Large intestine (tissue), 3 donors: Measurements from ENCODE around the gene NEK11. TPM values are rescaled to one million over a fixed set of nuclear protein-coding genes. Genes with fewer than 3 reads are reported as not detected.

ENCODE experiments used
- DNase-seq, 2 donors: peaks; one replicate each; pipeline versions ENCODE4 v3.0.0 to v3.0.0-alpha.2; 2013
- H3K27ac ChIP-seq: one replicate; pipeline ENCODE4 v1.5.1; 2013; ENCODE audit warnings: low read length
- H3K27me3 ChIP-seq: 2 replicates; pipeline ENCODE4 v1.6.1; 2013; ENCODE audit warnings: low read length; ENCODE audit not compliant: control insufficient read depth, insufficient read depth
- H3K36me3 ChIP-seq: 2 replicates; pipeline ENCODE4 v1.6.1; 2013; ENCODE audit warnings: low read length; ENCODE audit not compliant: control insufficient read depth, insufficient read depth
- H3K4me1 ChIP-seq: one replicate; pipeline ENCODE4 v1.6.1; 2013; ENCODE audit warnings: low read length; ENCODE audit not compliant: control insufficient read depth, insufficient read depth
- H3K4me3 ChIP-seq: one replicate; pipeline ENCODE4 v1.5.1; 2013; ENCODE audit warnings: low read length
- H3K9me3 ChIP-seq: one replicate; pipeline ENCODE4 v1.6.1; 2013; ENCODE audit warnings: mild to moderate bottlenecking, low read depth, low read length, moderate library complexity; ENCODE audit not compliant: control insufficient read depth
- WGBS: methylation state at CpG from one replicate; pipeline ENCODE4 v1.1.5; 2013; ENCODE audit warnings: low lambda C conversion rate; ENCODE audit not compliant: insufficient coverage; 5-methylcytosine and 5-hydroxymethylcytosine counted together
- polyA plus RNA-seq: library from polyadenylated mRNA; unstranded; fragments of 120-200 nt; gene quantifications from one replicate; pipeline ENCODE4 v1.2.1, GENCODE V29; 2013

NEK11 gene
- polyA plus RNA-seq, 1 donor: 10.5 TPM

GRCh38 chr3:131283862-131284261, 257.2 kb downstream of the NEK11 start:
- no peak overlapping the region for H3K27ac ChIP-seq
- H3K9me3 ChIP-seq: no peaks in the 10 kb centered on the region
- no peaks in the 10 kb centered on the region for H3K27me3 ChIP-seq
- no peaks in the 10 kb centered on the region for H3K4me1 ChIP-seq
- no CpG with 5 or more reads among the region's 3 CpGs for WGBS
- no peak for DNase-seq
- no peak overlapping the region for H3K4me3 ChIP-seq
- no peaks in the 10 kb centered on the region for H3K36me3 ChIP-seq

GRCh38 chr3:131284302-131284701, 257.6 kb downstream of the NEK11 start:
- no peak overlapping the region for H3K27ac ChIP-seq
- H3K27me3 ChIP-seq: no peaks in the 10 kb centered on the region
- H3K4me3 ChIP-seq: no peak overlapping the region
- H3K4me1 ChIP-seq: no peaks in the 10 kb centered on the region
- WGBS: no CpG with 5 or more reads among the region's 1 CpG
- H3K36me3 ChIP-seq: no peaks in the 10 kb centered on the region
- DNase-seq: no peak
- no peaks in the 10 kb centered on the region for H3K9me3 ChIP-seq

GRCh38 chr3:131285456-131285855, 258.8 kb downstream of the NEK11 start:
- H3K9me3 ChIP-seq: no peaks in the 10 kb centered on the region
- H3K27ac ChIP-seq: no peak overlapping the region
- H3K27me3 ChIP-seq: no peaks in the 10 kb centered on the region
- H3K4me1 ChIP-seq: no peaks in the 10 kb centered on the region
- 95% methylated on average over 3 of the region's 3 CpGs for WGBS
- no peaks in the 10 kb centered on the region for H3K36me3 ChIP-seq
- no peak overlapping the region for H3K4me3 ChIP-seq
- no peak for DNase-seq

GRCh38 chr3:131299836-131300235, 273.2 kb downstream of the NEK11 start:
- Histone ChIP-seq H3K27ac (no peak overlapping the region), H3K9me3 (no peaks in the 10 kb centered on the region), H3K27me3 (no peaks in the 10 kb centered on the region), H3K36me3 (no peaks in the 10 kb centered on the region), H3K4me3 (no peak overlapping the region), H3K4me1 (no peaks in the 10 kb centered on the region)
- DNase-seq: no peak
- no CpG with 5 or more reads among the region's 1 CpG for WGBS

GRCh38 chr3:131303848-131304247, 277.2 kb downstream of the NEK11 start:
- no peak overlapping the region for H3K4me3 ChIP-seq
- H3K27me3 ChIP-seq: no peaks in the 10 kb centered on the region
- no peak overlapping the region for H3K27ac ChIP-seq
- H3K9me3 ChIP-seq: no peaks in the 10 kb centered on the region
- no peaks in the 10 kb centered on the region for H3K4me1 ChIP-seq
- no peaks in the 10 kb centered on the region for H3K36me3 ChIP-seq
- DNase-seq: no peak

DNA sequence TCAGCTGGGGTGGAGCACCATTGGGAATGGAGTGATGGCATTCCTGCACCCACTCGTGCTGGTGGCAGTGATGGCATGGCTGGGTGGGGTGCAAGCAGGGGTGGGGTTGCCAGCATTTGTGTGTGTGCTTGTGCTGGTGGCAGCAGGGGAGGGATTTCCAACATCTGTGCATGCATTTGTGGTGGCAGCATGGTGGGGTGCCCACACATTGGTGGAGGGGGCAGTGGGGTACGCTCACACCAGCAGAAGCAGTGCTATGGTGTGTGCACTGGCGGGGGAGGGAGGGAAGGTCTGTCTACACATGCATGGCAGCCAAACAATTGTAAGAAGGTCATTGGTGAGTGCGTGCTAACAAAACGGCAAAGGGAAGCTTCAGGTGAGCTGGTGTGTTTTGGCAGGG, 278.2 kb downstream of the NEK11 start:
- WGBS: no CpG with 5 or more reads among the region's 5 CpGs
- no peaks in the 10 kb centered on the region for H3K27me3 ChIP-seq
- H3K36me3 ChIP-seq: no peaks in the 10 kb centered on the region
- H3K4me3 ChIP-seq: no peak overlapping the region
- H3K27ac ChIP-seq: no peak overlapping the region
- H3K9me3 ChIP-seq: no peaks in the 10 kb centered on the region
- no peak for DNase-seq
- no peaks in the 10 kb centered on the region for H3K4me1 ChIP-seq

GRCh38 chr3:131306242-131306641, 279.6 kb downstream of the NEK11 start:
- no peak overlapping the region for H3K4me3 ChIP-seq
- no peaks in the 10 kb centered on the region for H3K4me1 ChIP-seq
- no peaks in the 10 kb centered on the region for H3K36me3 ChIP-seq
- no peak for DNase-seq
- H3K27me3 ChIP-seq: no peaks in the 10 kb centered on the region
- no peak overlapping the region for H3K27ac ChIP-seq
- no peaks in the 10 kb centered on the region for H3K9me3 ChIP-seq

DNA sequence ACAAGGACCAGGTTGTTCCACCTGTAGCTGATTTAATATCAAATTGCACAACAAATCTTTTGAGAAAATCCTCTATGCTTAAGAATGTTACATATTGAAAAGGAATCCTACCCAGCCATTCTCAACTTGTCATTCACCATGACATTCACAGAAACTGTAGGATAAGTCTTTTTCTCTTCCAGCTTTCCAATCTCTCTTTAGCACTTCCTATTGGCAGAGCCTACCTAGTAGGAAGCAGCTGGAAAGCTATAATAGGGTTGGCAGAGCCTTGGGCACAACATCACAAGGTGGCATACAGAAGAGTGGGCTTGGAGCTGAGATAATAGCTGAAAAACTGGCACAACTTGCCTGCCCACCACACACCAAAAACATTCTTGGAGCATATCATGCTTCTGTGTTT, 287.6 kb downstream of the NEK11 start:
- no peaks in the 10 kb centered on the region for H3K4me1 ChIP-seq
- no peak for DNase-seq
- H3K27me3 ChIP-seq: no peaks in the 10 kb centered on the region
- no peaks in the 10 kb centered on the region for H3K36me3 ChIP-seq
- no peak overlapping the region for H3K4me3 ChIP-seq
- H3K27ac ChIP-seq: no peak overlapping the region
- no peaks in the 10 kb centered on the region for H3K9me3 ChIP-seq

DNA sequence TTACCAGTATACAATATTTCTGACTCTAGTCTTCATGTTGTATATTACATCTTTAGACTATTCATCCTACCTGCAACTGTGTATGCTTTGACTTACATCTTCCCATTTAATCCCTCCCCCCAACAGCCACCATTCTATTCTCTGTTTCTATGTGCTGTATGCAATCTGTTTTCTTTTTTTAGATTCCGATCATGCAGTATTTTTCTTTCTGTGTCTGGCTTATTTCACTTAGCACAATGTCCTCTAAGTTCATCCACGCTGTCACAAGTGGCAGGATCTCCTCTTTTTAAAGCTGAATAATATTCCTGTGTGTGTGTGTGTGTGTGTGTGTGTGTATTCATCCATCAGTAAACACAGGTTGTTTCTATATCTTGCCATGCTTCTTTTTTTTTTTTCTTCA, 288.5 kb downstream of the NEK11 start:
- H3K36me3 ChIP-seq: no peaks in the 10 kb centered on the region
- no peaks in the 10 kb centered on the region for H3K4me1 ChIP-seq
- WGBS: 100% methylated on average over 1 of the region's 2 CpGs
- H3K27me3 ChIP-seq: no peaks in the 10 kb centered on the region
- no peak overlapping the region for H3K4me3 ChIP-seq
- H3K9me3 ChIP-seq: no peaks in the 10 kb centered on the region
- H3K27ac ChIP-seq: no peak overlapping the region
- DNase-seq: no peak

DNA sequence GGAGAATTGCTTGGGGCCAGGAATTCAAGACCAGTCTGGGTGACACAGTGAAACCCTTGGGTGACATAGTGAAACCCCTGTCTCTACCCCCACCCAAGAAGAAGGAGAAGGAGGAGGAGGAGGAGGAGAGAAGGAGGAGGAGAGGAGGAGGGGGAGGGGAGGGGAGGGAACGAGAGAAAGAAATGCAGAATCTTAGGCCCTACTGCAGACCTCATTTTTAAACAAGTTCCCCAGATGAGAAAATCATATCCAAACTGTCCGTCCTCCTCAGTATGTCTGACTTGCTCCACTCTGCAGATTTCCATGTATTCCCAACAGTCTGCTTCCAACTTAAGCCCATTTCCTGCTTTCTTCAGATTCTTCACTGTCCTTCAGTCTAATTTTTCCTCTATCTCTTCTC, 291.0 kb downstream of the NEK11 start:
- Histone ChIP-seq H3K27ac (no peak overlapping the region), H3K36me3 (no peaks in the 10 kb centered on the region), H3K27me3 (no peaks in the 10 kb centered on the region), H3K4me3 (no peak overlapping the region), H3K4me1 (no peaks in the 10 kb centered on the region), H3K9me3 (no peaks in the 10 kb centered on the region)
- no peak for DNase-seq
- 100% methylated on average over 1 of the region's 2 CpGs for WGBS

DNA sequence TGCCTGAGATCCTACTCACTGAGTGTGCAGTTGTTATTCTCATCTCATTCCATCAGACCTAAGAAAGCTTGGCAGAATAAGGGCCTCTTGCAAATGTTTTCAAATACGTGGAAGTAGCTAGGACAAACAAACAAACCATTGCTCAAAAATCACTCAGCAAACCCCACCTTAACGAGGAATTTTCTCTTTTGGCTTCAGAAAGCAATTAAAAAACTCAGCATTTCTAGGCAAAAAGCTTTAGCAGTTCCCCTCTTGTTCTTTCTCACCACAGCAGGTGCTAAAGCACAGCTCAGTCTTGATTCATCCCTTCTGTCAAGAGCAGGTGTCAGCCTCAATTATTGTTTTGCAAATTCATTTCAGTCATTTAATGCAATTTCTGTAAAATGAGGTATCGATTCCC, 296.3 kb downstream of the NEK11 start:
- no peak for DNase-seq
- Histone ChIP-seq H3K27ac (no peak overlapping the region), H3K4me3 (no peak overlapping the region), H3K9me3 (no peaks in the 10 kb centered on the region), H3K36me3 (peaks cover 3% of the 10 kb centered on the region), H3K4me1 (no peaks in the 10 kb centered on the region), H3K27me3 (no peaks in the 10 kb centered on the region)
- 80% methylated on average over 1 of the region's 3 CpGs for WGBS
